GM23338 (cell line): Measurements from ENCODE around the gene EPO. TPM values are rescaled to one million over a fixed set of nuclear protein-coding genes. Genes with fewer than 3 reads are reported as not detected.
A peak's percentile ranks its signal among the peaks of the same experiment; 100 is the strongest.

Experiments
- ATAC-seq: fragments of 200-7000 bp; cut with Tn5 transposase; 3 replicates; pipeline ENCODE4 v1.9.1; 2020
- DNase-seq: peaks from one replicate; pipeline ENCODE4 v3.0.0-alpha.2; 2015; ENCODE audit warnings: low spot score
- H2AFZ ChIP-seq: fragments of 200-600 bp; sonication (generic); 2 replicates; pipeline ENCODE4 v1.8.0; 2016; ENCODE audit warnings: antibody characterized with exemption, mild to moderate bottlenecking, moderate library complexity
- H3F3A ChIP-seq: fragments of 200-600 bp; sonication (generic); replicated peaks from 2 replicates; pipeline ENCODE4 v1.8.0; 2017; ENCODE audit warnings: antibody characterized with exemption, mixed run types, low read depth
- H3K27ac ChIP-seq: fragments of 200-600 bp; sonication (generic); 2 replicates; pipeline ENCODE4 v1.6.1; 2016; ENCODE audit warnings: low read depth
- H3K27me3 ChIP-seq: fragments of 200-600 bp; sonication (generic); 2 replicates; pipeline ENCODE4 v1.8.0; 2016; ENCODE audit warnings: mild to moderate bottlenecking, mixed run types, moderate library complexity; ENCODE audit not compliant: insufficient read depth
- H3K36me3 ChIP-seq: fragments of 200-600 bp; sonication (generic); 2 replicates; pipeline ENCODE4 v1.8.0; 2016; ENCODE audit warnings: mild to moderate bottlenecking; ENCODE audit not compliant: insufficient read depth
- H3K4me1 ChIP-seq: fragments of 200-600 bp; sonication (generic); 2 replicates; pipeline ENCODE4 v1.8.0; 2016; ENCODE audit warnings: mild to moderate bottlenecking, moderate library complexity; ENCODE audit not compliant: insufficient read depth
- H3K4me2 ChIP-seq: fragments of 200-600 bp; sonication (generic); 2 replicates; pipeline ENCODE4 v1.7.1; 2017; ENCODE audit warnings: mixed run types
- H3K4me3 ChIP-seq: fragments of 200-600 bp; sonication (generic); 2 replicates; pipeline ENCODE4 v1.6.1; 2016; ENCODE audit warnings: mixed run types
- H3K79me2 ChIP-seq: fragments of 200-600 bp; sonication (generic); replicated peaks from 2 replicates; pipeline ENCODE4 v1.8.0; 2017; ENCODE audit warnings: mild to moderate bottlenecking; ENCODE audit not compliant: insufficient read depth
- H3K9me2 ChIP-seq: fragments of 200-600 bp; sonication (generic); 2 replicates; pipeline ENCODE4 v1.8.0; 2017; ENCODE audit not compliant: insufficient read depth
- H4K20me1 ChIP-seq: fragments of 200-600 bp; sonication (generic); replicated peaks from 2 replicates; pipeline ENCODE4 v1.8.0; 2017; ENCODE audit warnings: mild to moderate bottlenecking; ENCODE audit not compliant: insufficient read depth
- H3K27ac Mint-ChIP-seq: 2 replicates; pipeline ENCODE4 v1.8.0; 2020; ENCODE audit warnings: inconsistent platforms, mild to moderate bottlenecking, moderate library complexity, mixed read lengths
- H3K27me3 Mint-ChIP-seq: 3 replicates; pipeline ENCODE4 v1.8.0; 2022; ENCODE audit warnings: low read depth, mild to moderate bottlenecking, moderate library complexity, mixed read lengths, inconsistent platforms; ENCODE audit not compliant: insufficient read depth, poor library complexity
- H3K36me3 Mint-ChIP-seq: 3 replicates; pipeline ENCODE4 v1.8.0; 2021; ENCODE audit warnings: low read depth, mild to moderate bottlenecking, inconsistent platforms, moderate library complexity, mixed read lengths
- H3K4me1 Mint-ChIP-seq: 3 replicates; pipeline ENCODE4 v1.8.0; 2020; ENCODE audit warnings: mild to moderate bottlenecking, inconsistent platforms, mixed read lengths
- H3K4me3 Mint-ChIP-seq: 3 replicates; pipeline ENCODE4 v1.8.0; 2021; ENCODE audit warnings: moderate library complexity, mild to moderate bottlenecking, inconsistent platforms, mixed read lengths
- H3K9me3 Mint-ChIP-seq: 3 replicates; pipeline ENCODE4 v1.8.0; 2020; ENCODE audit warnings: moderate library complexity, mild to moderate bottlenecking, inconsistent platforms, mixed read lengths
- CREB1 ChIP-seq: fragments of 250-450 bp; sonication (Bioruptor Pico); IDR thresholded peaks from 2 replicates; pipeline ENCODE4 v1.5.0; 2020; ENCODE audit warnings: low read depth, mild to moderate bottlenecking, moderate library complexity
- ZNF114 ChIP-seq: fragments of 250-450 bp; sonication (Bioruptor Pico); IDR thresholded peaks from 2 replicates; pipeline ENCODE4 v1.5.0; 2020; ENCODE audit warnings: mild to moderate bottlenecking, moderate library complexity
- polyA plus RNA-seq: library from polyadenylated mRNA; unstranded; fragments of >200 nt; fragmentation: Nextera tagmentation; extraction: Ambion mirVana; gene quantifications from 2 replicates; pipeline ENCODE4 v1.2.1, GENCODE V29; 2016
- total RNA-seq: library from RNA; depleted of rRNA; stranded (reverse); fragments of >200 nt; shearing (Covaris generic); gene quantifications from 2 replicates; pipeline ENCODE4 v1.2.3, GENCODE V29; 2014
- TF ChIP-seq, protein P1 (sequence below): fragments of 250-450 bp; sonication (Bioruptor Pico); IDR thresholded peaks from 2 replicates; pipeline ENCODE4 v1.5.0; 2020; ENCODE audit warnings: mild to moderate bottlenecking, moderate library complexity

Gene EPO
- total and polyA plus RNA-seq, 2 experiments from 2014 or later: 1.0 TPM; not detected in 1

- H3K4me1 Mint-ChIP-seq: peaks cover 7% of the 10 kb centered on the region
- H3K9me3 Mint-ChIP-seq: no peaks in the 10 kb centered on the region
- Histone ChIP-seq H3K36me3 (no peaks in the 10 kb centered on the region), H3K4me2 (peak overlapping the region; percentile 99), H3K9me2 (no peaks in the 10 kb centered on the region), H2AFZ (no peak overlapping the region), H3F3A (peaks cover 19% of the 10 kb centered on the region), H3K79me2 (no peaks in the 10 kb centered on the region), H4K20me1 (no peaks in the 10 kb centered on the region; the same call in 1 of the 2 replicates), H3K27ac (no peak overlapping the region), H3K27me3 (peaks cover 16% of the 10 kb centered on the region), H3K4me1 (peaks cover 4% of the 10 kb centered on the region; the same call in 1 of the 2 replicates), H3K4me3 (peak overlapping the region; percentile 93)
- no peak overlapping the region for H3K27ac Mint-ChIP-seq
- peak; percentile 5; the same call in 2 of the 3 replicates for ATAC-seq
- TF ChIP-seq ZNF114 (no peak), CREB1 (CRISPR knock-in tag) (no peak)
- peaks cover 35% of the 10 kb centered on the region for H3K27me3 Mint-ChIP-seq
- H3K36me3 Mint-ChIP-seq: peaks cover 18% of the 10 kb centered on the region
- H3K4me3 Mint-ChIP-seq: peak overlapping the region; percentile 83
- DNase-seq: peak; percentile 67
Observed at GRCh38 chr7:100674411-100675104, 45.7 kb upstream of the EPO start.

DNA sequence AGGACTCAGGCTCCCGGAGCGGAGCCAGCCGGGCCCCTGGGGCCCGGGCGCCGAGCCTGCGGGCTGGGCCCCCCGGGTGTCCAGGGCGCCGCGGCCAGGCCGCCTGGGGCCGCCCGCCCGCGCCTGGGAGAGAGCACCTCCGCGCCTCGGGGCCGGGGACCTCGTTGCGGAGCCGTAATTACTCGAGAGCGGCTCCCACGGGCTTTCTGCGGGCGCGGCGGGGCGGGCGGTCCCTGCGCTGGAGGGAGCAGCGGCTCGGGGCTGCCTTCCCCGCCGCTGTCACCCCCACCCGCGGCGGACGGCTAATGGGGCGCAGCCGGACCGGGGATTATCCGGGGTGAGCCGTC is 45.2 kb upstream of the EPO start:
- no peaks in the 10 kb centered on the region; the same call in 1 of the 2 replicates for H4K20me1 ChIP-seq
- no peak overlapping the region for H3K27ac ChIP-seq
- Mint-ChIP-seq H3K27ac (no peak overlapping the region), H3K27me3 (peaks cover 35% of the 10 kb centered on the region), H3K4me3 (peak overlapping the region; percentile 83; the same call in 2 of the 3 replicates), H3K4me1 (peaks cover 9% of the 10 kb centered on the region), H3K36me3 (peaks cover 20% of the 10 kb centered on the region), H3K9me3 (no peaks in the 10 kb centered on the region)
- H3K4me1 ChIP-seq: peaks cover 4% of the 10 kb centered on the region; the same call in 1 of the 2 replicates
- DNase-seq (no peak), ATAC-seq (no peak)
- no peaks in the 10 kb centered on the region for H3K79me2 ChIP-seq
- peaks cover 24% of the 10 kb centered on the region for H3F3A ChIP-seq
- peak overlapping the region; percentile 99 for H3K4me2 ChIP-seq
- H3K9me2 ChIP-seq: no peaks in the 10 kb centered on the region
- H3K27me3 ChIP-seq: peaks cover 16% of the 10 kb centered on the region
- TF ChIP-seq, protein P1, sequence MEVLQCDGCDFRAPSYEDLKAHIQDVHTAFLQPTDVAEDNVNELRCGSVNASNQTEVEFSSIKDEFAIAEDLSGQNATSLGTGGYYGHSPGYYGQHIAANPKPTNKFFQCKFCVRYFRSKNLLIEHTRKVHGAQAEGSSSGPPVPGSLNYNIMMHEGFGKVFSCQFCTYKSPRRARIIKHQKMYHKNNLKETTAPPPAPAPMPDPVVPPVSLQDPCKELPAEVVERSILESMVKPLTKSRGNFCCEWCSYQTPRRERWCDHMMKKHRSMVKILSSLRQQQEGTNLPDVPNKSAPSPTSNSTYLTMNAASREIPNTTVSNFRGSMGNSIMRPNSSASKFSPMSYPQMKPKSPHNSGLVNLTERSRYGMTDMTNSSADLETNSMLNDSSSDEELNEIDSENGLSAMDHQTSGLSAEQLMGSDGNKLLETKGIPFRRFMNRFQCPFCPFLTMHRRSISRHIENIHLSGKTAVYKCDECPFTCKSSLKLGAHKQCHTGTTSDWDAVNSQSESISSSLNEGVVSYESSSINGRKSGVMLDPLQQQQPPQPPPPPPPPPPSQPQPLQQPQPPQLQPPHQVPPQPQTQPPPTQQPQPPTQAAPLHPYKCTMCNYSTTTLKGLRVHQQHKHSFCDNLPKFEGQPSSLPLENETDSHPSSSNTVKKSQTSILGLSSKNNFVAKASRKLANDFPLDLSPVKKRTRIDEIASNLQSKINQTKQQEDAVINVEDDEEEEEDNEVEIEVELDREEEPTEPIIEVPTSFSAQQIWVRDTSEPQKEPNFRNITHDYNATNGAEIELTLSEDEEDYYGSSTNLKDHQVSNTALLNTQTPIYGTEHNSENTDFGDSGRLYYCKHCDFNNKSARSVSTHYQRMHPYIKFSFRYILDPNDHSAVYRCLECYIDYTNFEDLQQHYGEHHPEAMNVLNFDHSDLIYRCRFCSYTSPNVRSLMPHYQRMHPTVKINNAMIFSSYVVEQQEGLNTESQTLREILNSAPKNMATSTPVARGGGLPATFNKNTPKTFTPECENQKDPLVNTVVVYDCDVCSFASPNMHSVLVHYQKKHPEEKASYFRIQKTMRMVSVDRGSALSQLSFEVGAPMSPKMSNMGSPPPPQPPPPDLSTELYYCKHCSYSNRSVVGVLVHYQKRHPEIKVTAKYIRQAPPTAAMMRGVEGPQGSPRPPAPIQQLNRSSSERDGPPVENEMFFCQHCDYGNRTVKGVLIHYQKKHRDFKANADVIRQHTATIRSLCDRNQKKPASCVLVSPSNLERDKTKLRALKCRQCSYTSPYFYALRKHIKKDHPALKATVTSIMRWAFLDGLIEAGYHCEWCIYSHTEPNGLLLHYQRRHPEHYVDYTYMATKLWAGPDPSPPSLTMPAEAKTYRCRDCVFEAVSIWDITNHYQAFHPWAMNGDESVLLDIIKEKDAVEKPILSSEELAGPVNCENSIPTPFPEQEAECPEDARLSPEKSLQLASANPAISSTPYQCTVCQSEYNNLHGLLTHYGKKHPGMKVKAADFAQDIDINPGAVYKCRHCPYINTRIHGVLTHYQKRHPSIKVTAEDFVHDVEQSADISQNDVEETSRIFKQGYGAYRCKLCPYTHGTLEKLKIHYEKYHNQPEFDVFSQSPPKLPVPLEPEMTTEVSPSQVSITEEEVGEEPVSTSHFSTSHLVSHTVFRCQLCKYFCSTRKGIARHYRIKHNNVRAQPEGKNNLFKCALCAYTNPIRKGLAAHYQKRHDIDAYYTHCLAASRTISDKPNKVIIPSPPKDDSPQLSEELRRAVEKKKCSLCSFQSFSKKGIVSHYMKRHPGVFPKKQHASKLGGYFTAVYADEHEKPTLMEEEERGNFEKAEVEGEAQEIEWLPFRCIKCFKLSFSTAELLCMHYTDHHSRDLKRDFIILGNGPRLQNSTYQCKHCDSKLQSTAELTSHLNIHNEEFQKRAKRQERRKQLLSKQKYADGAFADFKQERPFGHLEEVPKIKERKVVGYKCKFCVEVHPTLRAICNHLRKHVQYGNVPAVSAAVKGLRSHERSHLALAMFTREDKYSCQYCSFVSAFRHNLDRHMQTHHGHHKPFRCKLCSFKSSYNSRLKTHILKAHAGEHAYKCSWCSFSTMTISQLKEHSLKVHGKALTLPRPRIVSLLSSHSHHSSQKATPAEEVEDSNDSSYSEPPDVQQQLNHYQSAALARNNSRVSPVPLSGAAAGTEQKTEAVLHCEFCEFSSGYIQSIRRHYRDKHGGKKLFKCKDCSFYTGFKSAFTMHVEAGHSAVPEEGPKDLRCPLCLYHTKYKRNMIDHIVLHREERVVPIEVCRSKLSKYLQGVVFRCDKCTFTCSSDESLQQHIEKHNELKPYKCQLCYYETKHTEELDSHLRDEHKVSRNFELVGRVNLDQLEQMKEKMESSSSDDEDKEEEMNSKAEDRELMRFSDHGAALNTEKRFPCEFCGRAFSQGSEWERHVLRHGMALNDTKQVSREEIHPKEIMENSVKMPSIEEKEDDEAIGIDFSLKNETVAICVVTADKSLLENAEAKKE (CRISPR knock-in tag): no peak
- H3K4me3 ChIP-seq: peak overlapping the region; percentile 93
- no peaks in the 10 kb centered on the region for H3K36me3 ChIP-seq
- H2AFZ ChIP-seq: no peak overlapping the region
